SH-SY5Y (cell line): Measurements from ENCODE around the gene UNC93A.

Experiments used
- GATA2 ChIP-seq: IDR thresholded peaks from 2 replicates; pipeline ENCODE4 v1.6.1; 2011; ENCODE audit warnings: mild to moderate bottlenecking, low read depth, low read length
- GATA3 ChIP-seq: IDR thresholded peaks from 2 replicates; pipeline ENCODE4 v1.6.1; 2011; ENCODE audit warnings: low read depth, mild to moderate bottlenecking, low read length, moderate library complexity

- TF ChIP-seq GATA2 (no peak), GATA3 (no peak)
These were observed 7.0 kb downstream of the UNC93A start for GRCh38 chr6:167298127-167298526.
